H1 (cell line): ENCODE measurements around the gene HDAC3. TPM values are rescaled to one million over a fixed set of nuclear protein-coding genes. Genes with fewer than 3 reads are reported as not detected.

Experiments
- CTCF ChIA-PET: fragments of 300-600 bp; sonication (Branson Sonifier 250); formaldehyde crosslinking; loops from one replicate; lab custom pipeline; 2021; ENCODE audit not compliant: partially characterized antibody; lab: Charles Lee
- POLR2A ChIA-PET: fragments of 300-600 bp; sonication (Branson Sonifier 250); formaldehyde crosslinking; loops from one replicate; lab custom pipeline; 2021; ENCODE audit warnings: inconsistent platforms; ENCODE audit not compliant: partially characterized antibody; lab: Charles Lee
- DNase-seq, 2 experiments: peaks; one replicate each; pipeline versions ENCODE4 v3.0.0 to v3.0.0-alpha.2; 2010 to 2022; ENCODE audit warnings: low spot score in 2 of 2, low read depth in 1 of 2, mixed read lengths in 1 of 2
- FAIRE-seq: peaks from 2 replicates; lab custom pipeline; 2011; peaks lifted over from hg19 to GRCh38; lab: Jason Lieb, UNC
- H2AFZ ChIP-seq: 2 replicates; pipeline ENCODE4 v1.8.1; 2012; ENCODE audit warnings: low read length, inconsistent platforms
- H2AK5ac ChIP-seq: 2 replicates; pipeline ENCODE4 v1.6.1; 2013; ENCODE audit warnings: low read depth, low read length
- H2BK120ac ChIP-seq: replicated peaks from 2 replicates; pipeline ENCODE3; 2013; ENCODE audit warnings: low read depth, low read length, inconsistent platforms
- H2BK12ac ChIP-seq: 2 replicates; pipeline ENCODE4 v1.6.1; 2013; ENCODE audit warnings: low read depth, low read length
- H2BK15ac ChIP-seq: 2 replicates; pipeline ENCODE4 v1.6.1; 2013; ENCODE audit warnings: low read length
- H2BK20ac ChIP-seq: 2 replicates; pipeline ENCODE4 v1.6.1; 2013; ENCODE audit warnings: low read length
- H2BK5ac ChIP-seq: 2 replicates; pipeline ENCODE4 v1.6.1; 2013; ENCODE audit warnings: low read depth, low read length
- H3K14ac ChIP-seq: 2 replicates; pipeline ENCODE4 v1.6.1; 2013; ENCODE audit warnings: inconsistent platforms; ENCODE audit not compliant: insufficient read length
- H3K18ac ChIP-seq: 2 replicates; pipeline ENCODE4 v1.6.1; 2013; ENCODE audit warnings: low read length; ENCODE audit errors: extremely low read depth
- H3K23ac ChIP-seq: 2 replicates; pipeline ENCODE4 v1.6.1; 2013; ENCODE audit warnings: inconsistent platforms; ENCODE audit not compliant: insufficient read length
- H3K23me2 ChIP-seq: 2 replicates; pipeline ENCODE4 v1.6.1; 2013; ENCODE audit warnings: low read depth, low read length
- H3K27ac ChIP-seq: 2 replicates; pipeline ENCODE4 v1.6.1; 2011; ENCODE audit warnings: low read depth, low read length, inconsistent platforms
- H3K27me3 ChIP-seq, 4 experiments: replicated peaks in 1 of 4; 1 replicate in 1 of 4; 2 replicates in 3 of 4; pipeline versions ENCODE4 v1.6.1 to v1.8.1; 2011 to 2013; ENCODE audit warnings: low read length in 3 of 4, mild to moderate bottlenecking in 3 of 4, inconsistent platforms in 2 of 4, mixed read lengths in 2 of 4, moderate library complexity in 1 of 4; ENCODE audit not compliant: control insufficient read depth in 3 of 4, insufficient read depth in 3 of 4; ENCODE audit errors: extremely low read depth in 1 of 4
- H3K36me3 ChIP-seq, 4 experiments: 2 replicates each; pipeline versions ENCODE4 v1.6.1 to v1.8.1; 2011 to 2013; ENCODE audit warnings: mild to moderate bottlenecking in 4 of 4, low read length in 3 of 4, moderate library complexity in 2 of 4, control low read depth in 1 of 4, inconsistent platforms in 1 of 4; ENCODE audit not compliant: insufficient read depth in 4 of 4, control insufficient read depth in 2 of 4
- H3K4ac ChIP-seq: replicated peaks from 2 replicates; pipeline ENCODE3; 2013; ENCODE audit warnings: low read length, low read depth, mixed read lengths, inconsistent platforms; ENCODE audit not compliant: insufficient read length
- H3K4me1 ChIP-seq, 4 experiments: replicated peaks in 1 of 4; 1 replicate in 1 of 4; 2 replicates in 3 of 4; pipeline versions ENCODE4 v1.6.1 to v1.8.1; 2011 to 2013; ENCODE audit warnings: low read length in 3 of 4, inconsistent platforms in 2 of 4, mixed read lengths in 1 of 4; ENCODE audit not compliant: insufficient read depth in 4 of 4, control insufficient read depth in 3 of 4
- H3K4me2 ChIP-seq, 2 experiments: 2 replicates each; pipeline versions ENCODE4 v1.6.1 to v1.8.1; 2011 to 2013; ENCODE audit warnings: low read depth in 2 of 2, low read length in 2 of 2, control low read depth in 1 of 2, inconsistent platforms in 1 of 2, mild to moderate bottlenecking in 1 of 2; ENCODE audit not compliant: insufficient read depth in 1 of 2
- H3K4me3 ChIP-seq, 4 experiments: fragments of 200-600, 300-600 bp in 1 of 4; sonication (generic), shearing (Covaris generic), sonication (Bioruptor Twin) in 1 of 4; 2 replicates each; pipeline versions ENCODE4 v1.5.1 to v1.8.1; 2011 to 2016; ENCODE audit warnings: low read length in 4 of 4, low read depth in 3 of 4, control low read depth in 2 of 4, inconsistent platforms in 2 of 4, mild to moderate bottlenecking in 2 of 4, mixed read lengths in 1 of 4, moderate library complexity in 1 of 4; ENCODE audit not compliant: insufficient read depth in 2 of 4; ENCODE audit errors: extremely low read depth in 1 of 4
- H3K56ac ChIP-seq: replicated peaks from 2 replicates; pipeline ENCODE3; 2013; ENCODE audit warnings: low read depth, mild to moderate bottlenecking, mixed read lengths, low read length, inconsistent platforms; ENCODE audit not compliant: insufficient read length
- H3K79me1 ChIP-seq: 2 replicates; pipeline ENCODE4 v1.6.1; 2013; ENCODE audit warnings: low read depth, low read length, control low read depth
- H3K79me2 ChIP-seq, 2 experiments: 2 replicates each; pipeline versions ENCODE4 v1.6.1 to v1.8.1; 2012 to 2013; ENCODE audit warnings: low read length in 2 of 2, mild to moderate bottlenecking in 2 of 2, inconsistent platforms in 1 of 2; ENCODE audit not compliant: insufficient read depth in 2 of 2, control insufficient read depth in 1 of 2
- H3K9ac ChIP-seq, 4 experiments: replicated peaks in 1 of 4; 1 replicate in 1 of 4; 2 replicates in 3 of 4; pipeline versions ENCODE4 v1.6.1 to v1.8.1; 2011 to 2013; ENCODE audit warnings: low read depth in 3 of 4, low read length in 3 of 4, control low read depth in 2 of 4, mild to moderate bottlenecking in 2 of 4, moderate library complexity in 2 of 4, inconsistent platforms in 1 of 4; ENCODE audit errors: extremely low read depth in 1 of 4
- H3K9me3 ChIP-seq, 2 experiments: 2 replicates each; pipeline versions ENCODE4 v1.6.1 to v1.8.1; 2012 to 2013; ENCODE audit warnings: mild to moderate bottlenecking in 2 of 2, moderate library complexity in 2 of 2, control low read depth in 1 of 2, inconsistent platforms in 1 of 2, low read depth in 1 of 2, low read length in 1 of 2, mixed read lengths in 1 of 2; ENCODE audit not compliant: insufficient read depth in 2 of 2
- H4K20me1 ChIP-seq, 2 experiments: replicated peaks in 1 of 2; 2 replicates each; pipeline versions ENCODE3 to v1.8.1; 2011 to 2013; ENCODE audit warnings: inconsistent platforms in 2 of 2, low read length in 2 of 2, mild to moderate bottlenecking in 1 of 2; ENCODE audit not compliant: insufficient read depth in 2 of 2, control insufficient read depth in 1 of 2
- H4K5ac ChIP-seq: 2 replicates; pipeline ENCODE4 v1.6.1; 2013; ENCODE audit warnings: low read length, low read depth, mixed read lengths, inconsistent platforms; ENCODE audit not compliant: insufficient read length
- H4K8ac ChIP-seq: 2 replicates; pipeline ENCODE4 v1.8.0; 2013; ENCODE audit warnings: mild to moderate bottlenecking, moderate library complexity, low read length, inconsistent platforms; ENCODE audit not compliant: insufficient read depth; ENCODE audit errors: extremely low read depth
- H4K91ac ChIP-seq: replicated peaks from 2 replicates; pipeline ENCODE3; 2013; ENCODE audit warnings: low read length, mixed read lengths, inconsistent platforms; ENCODE audit not compliant: insufficient read length
- GTF2F1 ChIP-seq: IDR thresholded peaks from 2 replicates; pipeline ENCODE4 v1.6.1; 2012; ENCODE audit warnings: low read depth, low read length, improper control_type of control experiment, borderline replicate concordance
- SIN3A ChIP-seq, 2 experiments: IDR thresholded peaks in 1 of 2; conservative IDR thresholded peaks in 1 of 2; 2 replicates each; pipeline ENCODE4 v1.6.1; 2011 to 2012; ENCODE audit warnings: low read length in 2 of 2, improper control_type of control experiment in 1 of 2, low read depth in 1 of 2, mild to moderate bottlenecking in 1 of 2
- SRF ChIP-seq: IDR thresholded peaks from 2 replicates; pipeline ENCODE4 v1.6.1; 2011; ENCODE audit warnings: mild to moderate bottlenecking, low read depth, low read length, moderate library complexity
- TCF12 ChIP-seq: IDR thresholded peaks from 2 replicates; pipeline ENCODE4 v1.6.1; 2011; ENCODE audit warnings: low read depth, mild to moderate bottlenecking, low read length
- TEAD4 ChIP-seq: IDR thresholded peaks from 2 replicates; pipeline ENCODE4 v1.6.1; 2012; ENCODE audit warnings: low read depth, low read length, inconsistent platforms, mixed read lengths
- WGBS, 2 experiments: shearing (Covaris generic) in 1 of 2; methylation state at CpG; one replicate each; pipeline versions ENCODE4 v1.1.6 to v1.1.7; 2013 to 2015; ENCODE audit warnings: low lambda C conversion rate in 2 of 2, mixed read lengths in 2 of 2, inconsistent platforms in 1 of 2, low coverage in 1 of 2, missing lambda C conversion rate in 1 of 2; ENCODE audit not compliant: insufficient replicate concordance in 2 of 2, insufficient coverage in 1 of 2, insufficient read length in 1 of 2; ENCODE audit errors: extremely low coverage in 1 of 2, missing lambda C conversion rate in 1 of 2; 5-methylcytosine and 5-hydroxymethylcytosine counted together
- polyA plus RNA-seq, 7 experiments: library from polyadenylated mRNA; depleted of rRNA in 3 of 7; stranded (reverse) in 5 of 7; unstranded in 2 of 7; fragments of >200 nt in 5 of 7; fragments of 200-250 nt in 2 of 7; gene quantifications; 1 replicate in 5 of 7; 2 replicates in 1 of 7; 4 replicates in 1 of 7; pipeline versions ENCODE4 v1.2.1 to v1.2.3, GENCODE V29; 2011 to 2013; ENCODE audit warnings: missing spikeins in 2 of 7, mixed read lengths in 2 of 7
- total RNA-seq: library from RNA; stranded (reverse); fragmentation: NEBNext Ultra II Directional; extraction: Animal tissue kit (Norgen Biotek cat#: 25700); gene quantifications from 2 replicates; pipeline ENCODE4 v1.2.1, GENCODE V29; 2021
- TF ChIP-seq, protein P1 (sequence below): IDR thresholded peaks from 2 replicates; pipeline ENCODE4 v1.6.1; 2012; ENCODE audit warnings: inconsistent platforms
- TF ChIP-seq, protein P2 (sequence below), 3 experiments: IDR thresholded peaks; 1 replicate in 2 of 3; 2 replicates in 1 of 3; pipeline versions ENCODE4 v1.5.1 to v1.6.1; 2011; ENCODE audit warnings: low read length in 3 of 3, mild to moderate bottlenecking in 3 of 3, inconsistent platforms in 2 of 3, low read depth in 1 of 3, moderate library complexity in 1 of 3; ENCODE audit not compliant: insufficient read depth in 1 of 3; ENCODE audit errors: control extremely low read depth in 1 of 3

The HDAC3 gene
- total and polyA plus RNA-seq, 2 of the 8 experiments (the other 6 are each of a cell fraction or from before 2014, with no cell fraction given): 99.0 to 120 TPM

DNA sequence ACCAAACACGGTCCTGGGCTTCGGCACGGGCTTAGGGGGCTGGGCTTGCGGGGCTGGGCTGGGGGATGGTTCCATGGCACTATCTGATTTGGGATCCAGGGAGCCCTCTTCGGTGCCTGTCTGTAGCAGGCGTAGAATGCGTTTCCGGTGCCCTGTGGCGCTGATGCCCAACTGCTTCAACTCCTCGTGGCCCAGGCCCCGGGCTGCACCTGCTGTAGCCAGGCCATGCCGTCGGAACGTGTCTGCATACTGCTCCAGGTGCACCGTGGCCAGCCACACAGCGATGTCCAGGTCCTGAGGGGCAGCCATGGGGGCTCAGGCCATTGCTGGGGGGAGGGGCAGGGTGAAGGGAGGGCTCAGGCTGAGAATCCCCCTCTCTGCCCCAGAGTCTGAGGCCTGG is 43.5 kb upstream of the HDAC3 start:
- CTCF ChIA-PET: interaction anchor here (0.6 to 7.3 kb wide), 4 partner anchors 13 to 261 kb away, joined by 3 to 59 read pairs (median 12); partner anchors contain the start of gene PCDH1
- H2BK5ac ChIP-seq: peak overlapping the region; percentile 98; the same call in 1 of the 2 replicates
- H3K4ac ChIP-seq: peak overlapping the region; percentile 95
- H3K14ac ChIP-seq: no peak overlapping the region
- whole genome bisulfite sequencing, 2 experiments: 95% methylated on average over 15 of the region's 16 CpGs; no CpG with 5 or more reads in 1 of the 2 experiments
- H3K4me1 ChIP-seq: peaks cover 10 to 33% (median 21%) of the 10 kb centered on the region in 4 experiments
- H2AFZ ChIP-seq: no peak overlapping the region
- DNase-seq (no peak), FAIRE-seq (no peak)
- POLR2A ChIA-PET: interaction anchor here (0.8 to 3.8 kb wide), 6 partner anchors 11 to 280 kb away, joined by 3 to 18 read pairs (median 4); partner anchors contain the start of genes DELE1, HDAC3, PCDH1 and RELL2
- H3K18ac ChIP-seq: peak overlapping the region; percentile 56; the same call in 1 of the 2 replicates
- H3K9me3 ChIP-seq: no peaks in the 10 kb centered on the region
- H4K5ac ChIP-seq: peak overlapping the region; percentile 16
- H3K9ac ChIP-seq: no peak overlapping the region
- H3K4me3 ChIP-seq: peak overlapping the region in 1 of 4 experiments; percentile 73; a peak in 1 of 8 replicates
- H3K4me2 ChIP-seq: peak overlapping the region; percentile 88 to 97; a peak in 3 of 4 replicates
- H3K23me2 ChIP-seq: peaks cover 16% of the 10 kb centered on the region
- peak overlapping the region; percentile 91 for H4K91ac ChIP-seq
- peak overlapping the region; percentile 6; the same call in 1 of the 2 replicates for H2BK15ac ChIP-seq
- peaks cover 0 to 10% (median 2%) of the 10 kb centered on the region in 4 experiments; a peak in 5 of 8 replicates for H3K36me3 ChIP-seq
- no peaks in the 10 kb centered on the region for H4K20me1 ChIP-seq
- H2BK120ac ChIP-seq: no peak overlapping the region
- H3K79me1 ChIP-seq: no peaks in the 10 kb centered on the region; the same call in 1 of the 2 replicates
- no peaks in the 10 kb centered on the region for H3K27me3 ChIP-seq
- H3K56ac ChIP-seq: no peak overlapping the region
- no peak overlapping the region for H3K27ac ChIP-seq
- H2AK5ac ChIP-seq: peak overlapping the region; percentile 82; the same call in 1 of the 2 replicates
- H3K23ac ChIP-seq: no peak overlapping the region
- no peak for TF ChIP-seq TCF12
- TF ChIP-seq SIN3A (conservative IDR thresholded peaks at IDR 0.05 in 1 of 2, IDR thresholded peaks at IDR 0.05 in 1 of 2; ENCODE audit: low read depth in 1 of 2, low read length in 2 of 2): no peak
- TF ChIP-seq, protein P1, sequence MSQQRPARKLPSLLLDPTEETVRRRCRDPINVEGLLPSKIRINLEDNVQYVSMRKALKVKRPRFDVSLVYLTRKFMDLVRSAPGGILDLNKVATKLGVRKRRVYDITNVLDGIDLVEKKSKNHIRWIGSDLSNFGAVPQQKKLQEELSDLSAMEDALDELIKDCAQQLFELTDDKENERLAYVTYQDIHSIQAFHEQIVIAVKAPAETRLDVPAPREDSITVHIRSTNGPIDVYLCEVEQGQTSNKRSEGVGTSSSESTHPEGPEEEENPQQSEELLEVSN: no peak
- TF ChIP-seq TEAD4: no peak
- TF ChIP-seq GTF2F1: no peak
- no peak for TF ChIP-seq SRF
- TF ChIP-seq, protein P2, sequence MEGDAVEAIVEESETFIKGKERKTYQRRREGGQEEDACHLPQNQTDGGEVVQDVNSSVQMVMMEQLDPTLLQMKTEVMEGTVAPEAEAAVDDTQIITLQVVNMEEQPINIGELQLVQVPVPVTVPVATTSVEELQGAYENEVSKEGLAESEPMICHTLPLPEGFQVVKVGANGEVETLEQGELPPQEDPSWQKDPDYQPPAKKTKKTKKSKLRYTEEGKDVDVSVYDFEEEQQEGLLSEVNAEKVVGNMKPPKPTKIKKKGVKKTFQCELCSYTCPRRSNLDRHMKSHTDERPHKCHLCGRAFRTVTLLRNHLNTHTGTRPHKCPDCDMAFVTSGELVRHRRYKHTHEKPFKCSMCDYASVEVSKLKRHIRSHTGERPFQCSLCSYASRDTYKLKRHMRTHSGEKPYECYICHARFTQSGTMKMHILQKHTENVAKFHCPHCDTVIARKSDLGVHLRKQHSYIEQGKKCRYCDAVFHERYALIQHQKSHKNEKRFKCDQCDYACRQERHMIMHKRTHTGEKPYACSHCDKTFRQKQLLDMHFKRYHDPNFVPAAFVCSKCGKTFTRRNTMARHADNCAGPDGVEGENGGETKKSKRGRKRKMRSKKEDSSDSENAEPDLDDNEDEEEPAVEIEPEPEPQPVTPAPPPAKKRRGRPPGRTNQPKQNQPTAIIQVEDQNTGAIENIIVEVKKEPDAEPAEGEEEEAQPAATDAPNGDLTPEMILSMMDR (IDR thresholded peaks at IDR 0.05; ENCODE audit: control extremely low read depth in 1 of 3, insufficient read depth in 1 of 3, low read depth in 1 of 3, low read length in 3 of 3): no peak
- peaks cover 0 to 6% of the 10 kb centered on the region in 2 experiments; a peak in 1 of 4 replicates for H3K79me2 ChIP-seq
- peak overlapping the region; percentile 85; the same call in 1 of the 2 replicates for H2BK12ac ChIP-seq
- no peak overlapping the region for H4K8ac ChIP-seq
- H2BK20ac ChIP-seq: no peak overlapping the region; the same call in 1 of the 2 replicates
